ENCODE measurements around the gene NPTX1. TPM values are rescaled to one million over a fixed set of nuclear protein-coding genes. Genes with fewer than 3 reads are reported as not detected.
A peak's percentile ranks its signal among the peaks of the same experiment; 100 is the strongest.

Gene NPTX1
- 0.35 TPM for polyA plus RNA-seq (2013, experiment 1 of 2; ENCODE audit: insufficient read length)
- polyA plus RNA-seq (2013, experiment 2 of 2; ENCODE audit: insufficient read length), result 0.38 TPM

GRCh38 chr17:80475910-80476876, at the start of gene NPTX1:
Gene NPTX1, minus strand, starts transcription at chr17:80476607. Its CDS starts 161 bp downstream, at chr17:80476446.
- DNase-seq, result no peak

GRCh38 chr17:80523956-80524712, 47.7 kb upstream of the NPTX1 start:
- no peak for DNase-seq

GRCh38 chr17:80523054-80523744, 46.8 kb upstream of the NPTX1 start:
- no peak for DNase-seq

- DNase-seq, result no peak
Measured at GRCh38 chr17:80520810-80521455, 44.5 kb upstream of the NPTX1 start.

- no peak for DNase-seq
Measured at GRCh38 chr17:80519091-80519781, 42.8 kb upstream of the NPTX1 start.

GRCh38 chr17:80518392-80518791, 42.0 kb upstream of the NPTX1 start:
- DNase-seq, result no peak

- DNase-seq, result no peak
Measured at GRCh38 chr17:80517641-80518040, 41.2 kb upstream of the NPTX1 start.

GRCh38 chr17:80516171-80516932, 39.9 kb upstream of the NPTX1 start:
- DNase-seq, result no peak

GRCh38 chr17:80513892-80514291, 37.5 kb upstream of the NPTX1 start:
- peak; percentile 53 for DNase-seq

GRCh38 chr17:80513201-80513600, 36.8 kb upstream of the NPTX1 start:
- DNase-seq, result no peak

GRCh38 chr17:80512233-80512632, 35.8 kb upstream of the NPTX1 start:
- DNase-seq, result peak; percentile 45

- no peak for DNase-seq
Measured at GRCh38 chr17:80511222-80512180, 35.1 kb upstream of the NPTX1 start.

- no peak for DNase-seq
Measured at GRCh38 chr17:80510772-80511171, 34.4 kb upstream of the NPTX1 start.

GRCh38 chr17:80510132-80510531, 33.7 kb upstream of the NPTX1 start:
- DNase-seq, result no peak

GRCh38 chr17:80509311-80509710, 32.9 kb upstream of the NPTX1 start:
- no peak for DNase-seq

GRCh38 chr17:80507965-80508364, 31.6 kb upstream of the NPTX1 start:
- DNase-seq, result no peak

GRCh38 chr17:80507177-80507576, 30.8 kb upstream of the NPTX1 start:
- DNase-seq, result peak; percentile 27

- DNase-seq, result peak; percentile 83
Measured at GRCh38 chr17:80504686-80505413, 28.4 kb upstream of the NPTX1 start.

GRCh38 chr17:80503921-80504320, 27.5 kb upstream of the NPTX1 start:
- no peak for DNase-seq

All from fibroblast of skin of abdomen (primary cell).